ENCODE measurements around the gene DCPS. TPM values are rescaled to one million over a fixed set of nuclear protein-coding genes. Genes with fewer than 3 reads are reported as not detected.
A peak's percentile ranks its signal among the peaks of the same experiment; 100 is the strongest.

The DCPS gene
- total RNA-seq, 1 experiment from 2014 or later = 27.8 TPM

GRCh38 chr11:126328001-126328390, 24.1 kb downstream of the DCPS start:
- no peak for DNase-seq (ENCODE audit: low read depth)

- DNase-seq (ENCODE audit: low read depth) = no peak
Measured at GRCh38 chr11:126328444-126328843, 24.6 kb downstream of the DCPS start.

GRCh38 chr11:126328938-126329643, 25.2 kb downstream of the DCPS start:
- no peak for DNase-seq (ENCODE audit: low read depth)

GRCh38 chr11:126329644-126330211, 25.9 kb downstream of the DCPS start:
- no peak for DNase-seq (ENCODE audit: low read depth)

GRCh38 chr11:126331286-126331685, 27.4 kb downstream of the DCPS start:
- DNase-seq (ENCODE audit: low read depth) = no peak

GRCh38 chr11:126332221-126332711, 28.4 kb downstream of the DCPS start:
- DNase-seq (ENCODE audit: low read depth) = peak; percentile 93

- DNase-seq (ENCODE audit: low read depth) = no peak
Measured at GRCh38 chr11:126333142-126333541, 29.3 kb downstream of the DCPS start.

- DNase-seq (ENCODE audit: low read depth) = peak; percentile 76
Measured at GRCh38 chr11:126334659-126335462, 31.0 kb downstream of the DCPS start.

GRCh38 chr11:126335463-126335760, 31.6 kb downstream of the DCPS start:
- DNase-seq (ENCODE audit: low read depth) = no peak

- no peak for DNase-seq (ENCODE audit: low read depth)
Measured at GRCh38 chr11:126336138-126336541, 32.3 kb downstream of the DCPS start.

GRCh38 chr11:126336671-126337101, 32.8 kb downstream of the DCPS start:
- no peak for DNase-seq (ENCODE audit: low read depth)

- DNase-seq (ENCODE audit: low read depth) = no peak
Measured at GRCh38 chr11:126337126-126337473, 33.2 kb downstream of the DCPS start.

- DNase-seq (ENCODE audit: low read depth) = no peak
Measured at GRCh38 chr11:126337474-126338241, 33.8 kb downstream of the DCPS start.

GRCh38 chr11:126338346-126339055, 34.6 kb downstream of the DCPS start:
- no peak for DNase-seq (ENCODE audit: low read depth)

GRCh38 chr11:126339073-126339862, 35.4 kb downstream of the DCPS start:
- peak; percentile 35 for DNase-seq (ENCODE audit: low read depth)

GRCh38 chr11:126339863-126340434, 36.1 kb downstream of the DCPS start:
- DNase-seq (ENCODE audit: low read depth) = peak; percentile 87

- DNase-seq (ENCODE audit: low read depth) = peak; percentile 68
Measured at GRCh38 chr11:126340960-126341606, 37.2 kb downstream of the DCPS start.

GRCh38 chr11:126341760-126342161, 37.9 kb downstream of the DCPS start:
- DNase-seq (ENCODE audit: low read depth) = peak; percentile 96

- DNase-seq (ENCODE audit: low read depth) = no peak
Measured at GRCh38 chr11:126343051-126343450, 39.2 kb downstream of the DCPS start.
